Panc1 (cell line): ENCODE measurements around the gene ADAMTS2. TPM values are rescaled to one million over a fixed set of nuclear protein-coding genes. Genes with fewer than 3 reads are reported as not detected.

Source experiments
- ATAC-seq: fragments of 200-7000 bp; cut with Tn5 transposase; 2 replicates; pipeline ENCODE4 v1.9.1; 2020; ENCODE audit warnings: mild to moderate bottlenecking, moderate library complexity
- BruUV-seq: library from RNA; stranded (reverse); fragments of 400-500 nt; replicated peaks from 2 replicates; lab custom pipeline; 2021; lab: Mats Ljungman, UMichigan
- CTCF ChIA-PET: fragments of 300-600 bp; sonication (Branson Sonifier 250); formaldehyde crosslinking; loops from one replicate; lab custom pipeline; 2022; ENCODE audit warnings: antibody characterized with exemption; lab: Charles Lee
- POLR2A ChIA-PET: fragments of 300-600 bp; sonication (Branson Sonifier 250); formaldehyde crosslinking; loops from one replicate; lab custom pipeline; 2022; ENCODE audit warnings: antibody characterized with exemption; lab: Charles Lee
- DNase-seq: peaks from one replicate; pipeline ENCODE4 v3.0.0-alpha.2; 2010; ENCODE audit warnings: low read depth, low spot score
- H3K27ac ChIP-seq: 2 replicates; pipeline ENCODE4 v1.5.1; 2011; ENCODE audit warnings: mild to moderate bottlenecking, low read length, inconsistent platforms
- H3K27me3 ChIP-seq: fragments of 200-500 bp; sonication (Bioruptor generic); 2 replicates; pipeline ENCODE4 v1.6.0; 2014; ENCODE audit warnings: low read length, inconsistent platforms; ENCODE audit not compliant: control insufficient read depth, insufficient read depth
- H3K36me3 ChIP-seq: fragments of 200-500 bp; sonication (Bioruptor generic); 2 replicates; pipeline ENCODE4 v1.5.1; 2014; ENCODE audit warnings: inconsistent platforms, mild to moderate bottlenecking, low read length, moderate library complexity; ENCODE audit not compliant: control insufficient read depth, insufficient read depth
- H3K4me1 ChIP-seq: 2 replicates; pipeline ENCODE4 v1.5.1; 2011; ENCODE audit warnings: inconsistent platforms, mild to moderate bottlenecking, low read length, moderate library complexity; ENCODE audit not compliant: control insufficient read depth, insufficient read depth
- H3K4me3 ChIP-seq, 2 experiments: 2 replicates each; pipeline ENCODE4 v1.5.1; 2011 to 2012; ENCODE audit warnings: low read depth in 2 of 2, low read length in 2 of 2, mild to moderate bottlenecking in 2 of 2, inconsistent platforms in 1 of 2, moderate library complexity in 1 of 2
- H3K9me3 ChIP-seq: fragments of 200-500 bp; sonication (Bioruptor generic); 2 replicates; pipeline ENCODE4 v1.5.1; 2014; ENCODE audit warnings: low read depth, mild to moderate bottlenecking, inconsistent platforms, low read length, moderate library complexity; ENCODE audit not compliant: control insufficient read depth, insufficient read depth
- CTCF ChIP-seq: fragments of 450-650 bp; IDR thresholded peaks from 2 replicates; pipeline ENCODE4 v1.5.1; 2017; ENCODE audit warnings: mild to moderate bottlenecking
- POLR2AphosphoS5 ChIP-seq: IDR thresholded peaks from 2 replicates; pipeline ENCODE4 v1.6.1; 2012; ENCODE audit warnings: mild to moderate bottlenecking, low read depth, low read length, moderate library complexity
- SIN3A ChIP-seq: IDR thresholded peaks from 2 replicates; pipeline ENCODE4 v1.6.1; 2012; ENCODE audit warnings: low read depth, mild to moderate bottlenecking, low read length, moderate library complexity, borderline replicate concordance; ENCODE audit not compliant: insufficient read depth
- TCF7L2 ChIP-seq: IDR thresholded peaks from 2 replicates; pipeline ENCODE4 v1.6.1; 2011; ENCODE audit warnings: mild to moderate bottlenecking, low read depth, low read length, inconsistent platforms
- in situ Hi-C: cut with HindIII; loops from 2 replicates; pipeline ENCODE4 v1.10.0; 2016; ENCODE audit warnings: low sequenced_read_pairs, low pct_unique_long_range_greater_than_20kb
- intact Hi-C: fragments of 100-400 bp; cut with micrococcal nuclease; formaldehyde crosslinking; loops from one replicate; pipeline ENCODE4 v1.10.0; 2022; ENCODE audit not compliant: unreplicated experiment
- total RNA-seq: library from RNA; stranded (reverse); gene quantifications from one replicate; pipeline ENCODE4 v1.2.1, GENCODE V29; 2021; ENCODE audit not compliant: unreplicated experiment
- TF ChIP-seq, protein P1 (sequence below), 2 experiments: IDR thresholded peaks; 2 replicates each; pipeline ENCODE4 v1.6.1; 2011 to 2012; ENCODE audit warnings: low read depth in 2 of 2, control low read depth in 1 of 2, low read length in 1 of 2, mild to moderate bottlenecking in 1 of 2, moderate library complexity in 1 of 2; ENCODE audit not compliant: insufficient read depth in 1 of 2

The ADAMTS2 gene
- total RNA-seq, 1 experiment from 2014 or later: 0.13 TPM

DNA sequence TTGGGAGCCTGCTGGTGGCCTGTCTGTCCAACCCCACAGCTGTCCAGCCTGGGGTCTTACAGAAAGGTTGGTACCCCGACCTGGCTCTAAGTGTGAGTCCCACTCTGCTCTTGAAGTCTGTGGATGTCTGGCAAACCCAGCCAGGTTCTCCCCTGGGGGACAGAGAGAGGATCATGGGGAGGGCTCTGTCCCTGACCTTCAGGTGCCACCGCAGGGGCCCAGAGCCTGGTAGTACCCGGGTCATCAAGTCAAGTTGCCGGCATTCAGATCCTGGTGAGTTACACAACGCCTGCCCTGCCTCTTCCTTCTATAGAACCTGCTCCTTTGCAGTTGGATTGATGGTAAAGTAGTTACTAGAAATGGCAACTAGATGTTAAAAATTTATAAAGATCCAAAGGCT is 66.7 kb downstream of the ADAMTS2 start:
- peak; percentile 42; the same call in 1 of the 2 replicates for ATAC-seq
- H3K4me3 ChIP-seq: no peak overlapping the region
- in situ Hi-C loops: no loop called here
- no peaks in the 10 kb centered on the region for H3K9me3 ChIP-seq
- no peaks in the 10 kb centered on the region for H3K27me3 ChIP-seq
- H3K4me1 ChIP-seq: peaks cover 7% of the 10 kb centered on the region
- CTCF ChIA-PET: no interaction called here
- TF ChIP-seq CTCF (no peak), TCF7L2 (no peak), POLR2AphosphoS5 (no peak), SIN3A (no peak)
- TF ChIP-seq, protein P1, sequence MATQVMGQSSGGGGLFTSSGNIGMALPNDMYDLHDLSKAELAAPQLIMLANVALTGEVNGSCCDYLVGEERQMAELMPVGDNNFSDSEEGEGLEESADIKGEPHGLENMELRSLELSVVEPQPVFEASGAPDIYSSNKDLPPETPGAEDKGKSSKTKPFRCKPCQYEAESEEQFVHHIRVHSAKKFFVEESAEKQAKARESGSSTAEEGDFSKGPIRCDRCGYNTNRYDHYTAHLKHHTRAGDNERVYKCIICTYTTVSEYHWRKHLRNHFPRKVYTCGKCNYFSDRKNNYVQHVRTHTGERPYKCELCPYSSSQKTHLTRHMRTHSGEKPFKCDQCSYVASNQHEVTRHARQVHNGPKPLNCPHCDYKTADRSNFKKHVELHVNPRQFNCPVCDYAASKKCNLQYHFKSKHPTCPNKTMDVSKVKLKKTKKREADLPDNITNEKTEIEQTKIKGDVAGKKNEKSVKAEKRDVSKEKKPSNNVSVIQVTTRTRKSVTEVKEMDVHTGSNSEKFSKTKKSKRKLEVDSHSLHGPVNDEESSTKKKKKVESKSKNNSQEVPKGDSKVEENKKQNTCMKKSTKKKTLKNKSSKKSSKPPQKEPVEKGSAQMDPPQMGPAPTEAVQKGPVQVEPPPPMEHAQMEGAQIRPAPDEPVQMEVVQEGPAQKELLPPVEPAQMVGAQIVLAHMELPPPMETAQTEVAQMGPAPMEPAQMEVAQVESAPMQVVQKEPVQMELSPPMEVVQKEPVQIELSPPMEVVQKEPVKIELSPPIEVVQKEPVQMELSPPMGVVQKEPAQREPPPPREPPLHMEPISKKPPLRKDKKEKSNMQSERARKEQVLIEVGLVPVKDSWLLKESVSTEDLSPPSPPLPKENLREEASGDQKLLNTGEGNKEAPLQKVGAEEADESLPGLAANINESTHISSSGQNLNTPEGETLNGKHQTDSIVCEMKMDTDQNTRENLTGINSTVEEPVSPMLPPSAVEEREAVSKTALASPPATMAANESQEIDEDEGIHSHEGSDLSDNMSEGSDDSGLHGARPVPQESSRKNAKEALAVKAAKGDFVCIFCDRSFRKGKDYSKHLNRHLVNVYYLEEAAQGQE (IDR thresholded peaks at IDR 0.05; ENCODE audit: insufficient read depth in 1 of 2, low read depth in 2 of 2, low read length in 1 of 2): no peak
- intact Hi-C loops: no loop called here
- no TSS peak for BruUV-seq
- POLR2A ChIA-PET: no interaction called here
- no peak for DNase-seq
- no peak overlapping the region for H3K27ac ChIP-seq
- H3K36me3 ChIP-seq: no peaks in the 10 kb centered on the region

- POLR2A ChIA-PET: no interaction called here
- no TSS peak for BruUV-seq
- no peak for DNase-seq
- intact Hi-C loops: no loop called here
- Histone ChIP-seq H3K27ac (no peak overlapping the region), H3K36me3 (no peaks in the 10 kb centered on the region), H3K9me3 (no peaks in the 10 kb centered on the region), H3K4me1 (peaks cover 7% of the 10 kb centered on the region), H3K4me3 (no peak overlapping the region), H3K27me3 (no peaks in the 10 kb centered on the region)
- no peak for ATAC-seq
- CTCF ChIA-PET: no interaction called here
- in situ Hi-C loops: no loop called here
- no peak for TF ChIP-seq TCF7L2
- no peak for TF ChIP-seq POLR2AphosphoS5
- TF ChIP-seq, protein P1 (IDR thresholded peaks at IDR 0.05; ENCODE audit: insufficient read depth in 1 of 2, low read depth in 2 of 2, low read length in 1 of 2): no peak
- TF ChIP-seq CTCF: no peak
- no peak for TF ChIP-seq SIN3A
Observed at GRCh38 chr5:179278119-179278518, 67.1 kb downstream of the ADAMTS2 start.
